HG03521 (cell line): ENCODE results near the gene CRACR2B.
A peak's percentile ranks its signal among the peaks of the same experiment; 100 is the strongest.

Experiments used
- ATAC-seq: cut with Tn5 transposase; IDR thresholded peaks from one replicate; pipeline ENCODE4 v1.9.1; 2021; ENCODE audit warnings: mild to moderate bottlenecking, moderate library complexity; ENCODE audit not compliant: unreplicated experiment

The CRACR2B gene

DNA sequence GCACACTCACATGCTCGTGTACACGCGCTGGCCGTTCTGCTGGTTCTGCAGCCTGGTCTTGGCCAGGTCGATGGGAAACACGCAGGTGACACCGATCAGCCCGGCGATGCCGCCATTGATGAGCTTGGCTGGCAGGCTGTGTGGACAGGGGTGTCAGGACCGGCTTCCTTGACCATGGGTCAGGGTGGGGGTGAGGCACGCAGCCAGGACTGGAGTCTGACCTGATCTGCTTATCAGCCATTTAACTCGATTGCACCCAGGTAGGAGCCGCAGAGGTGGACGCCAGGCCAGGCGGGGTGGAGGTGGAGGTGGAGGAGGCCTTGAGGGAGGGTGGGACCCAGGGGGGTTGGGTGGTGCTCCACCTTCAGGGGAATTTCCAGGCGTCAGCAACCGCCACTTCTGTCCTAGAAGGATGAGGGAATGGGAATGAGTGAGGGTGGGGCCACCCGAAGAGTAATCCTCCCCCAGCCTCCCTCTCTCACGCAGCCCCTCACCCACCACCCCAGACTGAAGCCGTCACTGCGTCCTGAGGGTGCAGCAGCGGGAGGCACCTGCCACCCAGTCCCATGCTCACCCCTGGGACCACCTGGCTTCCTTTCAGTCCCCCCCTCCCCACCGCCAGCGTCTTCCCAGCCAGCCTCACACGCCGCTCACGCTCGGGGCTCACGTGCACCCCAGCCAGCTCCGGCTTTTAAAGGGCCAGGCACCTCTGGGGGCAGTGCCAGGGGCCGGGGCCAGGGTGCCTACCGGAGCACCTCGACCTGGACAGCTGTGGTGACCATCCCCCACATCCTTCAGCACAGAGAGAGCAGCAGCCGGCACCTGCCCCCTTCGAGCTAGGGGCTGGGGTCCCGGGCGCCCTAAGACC, 32.7 kb upstream of the CRACR2B start:
- ATAC-seq, result no peak

DNA sequence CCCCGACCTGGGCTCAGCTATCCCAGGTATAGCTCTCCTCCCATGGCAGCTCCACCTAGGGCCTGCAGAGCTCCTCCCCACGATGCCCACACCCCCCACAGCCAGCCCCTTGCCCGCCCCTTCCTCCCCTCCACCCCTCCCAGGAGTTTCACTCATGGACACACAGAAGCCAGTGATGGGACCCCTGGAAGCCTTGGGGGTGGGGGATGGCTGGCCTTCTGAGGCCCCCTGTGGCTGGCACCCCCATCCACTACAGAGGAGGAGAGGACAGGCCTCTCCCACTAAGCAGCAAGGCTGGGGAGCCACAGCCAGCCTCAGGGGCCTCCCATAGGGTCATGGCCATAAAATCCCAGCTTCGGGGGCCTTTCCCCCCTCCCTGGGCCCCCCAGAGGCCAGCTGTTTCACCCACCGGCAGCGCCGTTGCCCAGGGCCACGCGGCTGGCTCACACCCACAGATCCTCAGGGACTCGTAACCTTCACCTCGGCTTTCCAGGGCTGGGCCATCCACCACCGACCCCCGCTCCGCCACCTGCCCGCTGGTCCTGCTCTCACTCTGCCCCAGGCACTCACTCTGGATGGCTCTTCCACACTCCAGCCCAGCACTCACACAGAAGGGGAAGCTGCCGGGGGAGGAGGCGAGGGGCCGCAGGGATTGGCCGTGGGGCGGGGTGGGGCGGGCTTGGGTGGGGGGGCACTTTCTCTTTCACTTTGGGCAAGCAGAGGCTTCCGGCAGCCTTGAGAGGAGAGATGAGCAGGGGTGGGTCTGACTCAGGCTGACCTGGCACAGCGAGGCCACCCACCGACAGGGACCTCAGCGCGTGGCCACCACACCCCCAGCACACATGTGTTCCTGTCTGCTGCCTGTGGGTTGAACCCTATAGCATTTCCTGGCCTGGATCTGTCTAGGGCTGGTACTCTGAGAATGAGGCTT, 31.8 kb upstream of the CRACR2B start:
- ATAC-seq, result no peak

DNA sequence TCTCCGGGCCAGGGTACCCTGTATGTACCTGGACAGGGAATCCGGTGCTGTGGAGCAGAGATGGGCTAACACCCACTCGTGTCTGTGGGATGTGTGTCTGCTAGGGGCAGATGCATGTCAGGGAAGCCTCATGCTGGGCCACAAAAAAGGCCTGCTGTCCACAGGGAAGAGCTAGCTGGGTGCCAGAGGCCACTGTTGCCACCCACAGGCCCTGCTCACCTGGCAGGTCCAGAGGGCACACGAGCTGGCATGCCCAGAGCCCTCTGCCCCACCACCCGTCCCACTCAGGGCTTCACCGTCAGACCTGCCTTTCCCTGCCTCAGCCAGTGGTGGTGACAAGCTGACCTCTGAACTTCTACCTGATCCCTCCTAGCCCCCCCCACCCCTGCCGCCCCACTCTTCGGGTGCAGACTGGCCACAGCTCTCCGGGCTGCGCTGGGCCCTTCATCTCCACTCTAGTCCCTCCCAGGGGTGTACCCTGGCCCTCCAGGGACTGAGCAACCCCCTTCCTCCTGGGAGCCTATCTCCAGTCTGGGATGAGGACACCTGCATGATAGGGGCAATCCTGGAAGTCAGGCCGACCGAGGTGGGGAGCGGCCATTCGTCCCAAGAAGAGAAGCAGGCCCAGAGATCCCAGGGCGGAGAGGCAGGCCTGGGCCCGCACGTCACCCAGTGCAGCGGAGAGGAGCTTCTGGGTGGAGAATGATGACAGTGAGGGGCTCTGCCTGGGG, 31.0 kb upstream of the CRACR2B start:
- no peak for ATAC-seq

DNA sequence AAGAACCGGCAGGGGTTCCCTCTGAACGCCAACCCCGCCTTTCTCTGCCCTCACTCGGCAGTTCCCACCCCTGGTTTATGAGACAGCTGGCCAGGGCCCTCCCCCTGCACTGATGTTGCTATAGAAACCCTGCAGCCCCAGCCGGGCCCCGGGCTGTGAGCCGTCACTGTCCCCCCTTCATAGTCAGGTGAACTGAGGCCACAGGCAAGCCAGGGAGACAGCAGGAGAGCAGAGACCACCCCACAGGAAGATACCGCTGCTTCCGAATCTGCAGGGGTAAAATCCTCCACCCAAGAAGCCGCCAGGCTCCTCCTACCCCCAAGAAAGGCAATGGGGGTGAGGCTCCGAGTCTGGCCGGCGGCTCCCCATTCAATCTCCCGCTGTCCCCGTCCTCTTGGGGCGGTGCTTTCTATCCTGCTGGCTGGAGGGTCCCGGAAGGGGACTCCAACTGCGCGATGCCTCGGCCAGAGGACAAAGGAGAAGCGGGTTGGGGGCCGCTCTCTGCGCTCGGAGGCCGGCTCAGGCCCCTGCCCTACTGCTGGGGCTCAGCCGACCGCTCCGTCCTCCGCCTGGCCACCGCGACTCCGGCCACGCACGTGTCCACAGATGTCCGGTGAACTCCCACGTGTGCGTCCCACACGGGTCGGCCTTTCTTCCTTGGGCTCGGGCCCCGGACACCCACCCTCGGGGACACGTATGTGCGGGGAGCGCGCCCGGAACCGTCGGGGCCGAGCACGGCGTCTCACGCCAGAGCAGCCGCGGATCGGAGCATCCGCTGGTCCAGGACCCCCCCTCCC, 30.2 kb upstream of the CRACR2B start:
- peak; percentile 31 for ATAC-seq

DNA sequence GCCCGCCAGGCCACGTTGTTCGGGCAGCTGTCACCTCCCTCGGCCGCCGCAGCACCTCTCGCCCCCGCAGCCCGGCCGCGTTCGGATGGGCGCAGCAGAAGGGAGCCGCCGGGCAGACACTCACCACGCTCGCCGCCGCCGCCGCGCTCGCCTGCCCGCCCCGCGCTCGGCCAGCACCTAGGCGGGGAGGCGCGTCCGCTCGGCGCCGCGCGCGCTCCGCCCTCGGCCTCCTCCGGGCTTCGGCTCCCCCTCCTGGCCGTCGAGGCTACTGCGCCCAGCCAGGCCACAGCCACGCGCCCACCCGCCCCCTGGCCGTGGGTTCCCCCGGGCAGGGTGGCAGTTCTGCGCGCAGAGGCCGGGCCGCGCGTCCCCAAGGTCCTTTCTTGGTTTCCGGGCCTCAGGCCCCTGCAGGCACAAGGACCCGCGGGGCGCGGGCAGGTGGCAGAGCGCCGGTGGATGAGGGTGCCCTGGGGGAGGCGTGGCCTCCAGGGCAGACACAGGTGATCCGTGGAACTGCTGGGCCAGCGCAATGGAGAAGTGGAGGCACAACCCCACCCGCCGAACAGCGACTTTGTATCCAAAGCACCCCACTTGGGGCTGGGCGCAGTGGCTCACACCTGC, 29.5 kb upstream of the CRACR2B start, which contains the start of gene SLC25A22:
Gene SLC25A22, minus strand, starts transcription at position 189 of the 621 bp plus-strand sequence. CDS start 3,275 bp downstream, outside the sequence.
- peak; percentile 61 for ATAC-seq

DNA sequence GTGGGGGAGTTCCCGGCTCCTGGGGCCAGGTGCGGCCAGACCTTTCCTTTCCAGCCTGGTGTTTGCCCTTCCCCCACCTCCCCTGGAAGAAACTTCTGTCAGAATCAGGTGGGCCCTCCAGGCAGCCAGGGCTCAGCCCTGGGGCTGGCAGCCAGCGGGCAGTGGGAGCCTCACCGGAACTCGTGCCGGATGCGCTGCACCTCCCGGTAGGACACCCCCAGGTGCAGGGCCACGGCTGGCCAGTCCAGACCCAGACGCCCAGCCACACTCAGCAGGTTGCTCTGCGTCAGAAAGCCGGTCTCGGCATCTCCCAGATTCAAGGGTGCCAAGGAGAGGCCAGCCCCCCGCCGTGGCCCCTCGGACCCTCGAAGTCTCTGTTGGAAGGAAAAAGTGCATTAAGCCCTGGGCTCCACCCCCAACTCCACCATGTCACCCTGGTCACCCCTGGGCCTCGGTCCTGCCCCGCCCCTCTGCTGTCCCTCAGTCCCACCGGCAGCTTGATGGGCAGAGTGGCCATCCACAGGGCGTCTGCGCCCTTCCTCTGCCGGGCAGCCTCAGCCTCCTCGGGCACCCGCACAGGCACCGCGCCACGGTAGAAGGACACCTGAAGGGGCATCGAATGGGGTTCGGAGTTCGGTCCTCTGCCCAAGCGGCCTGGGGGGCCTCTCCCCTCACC, 27.9 kb upstream of the CRACR2B start:
- no peak for ATAC-seq

DNA sequence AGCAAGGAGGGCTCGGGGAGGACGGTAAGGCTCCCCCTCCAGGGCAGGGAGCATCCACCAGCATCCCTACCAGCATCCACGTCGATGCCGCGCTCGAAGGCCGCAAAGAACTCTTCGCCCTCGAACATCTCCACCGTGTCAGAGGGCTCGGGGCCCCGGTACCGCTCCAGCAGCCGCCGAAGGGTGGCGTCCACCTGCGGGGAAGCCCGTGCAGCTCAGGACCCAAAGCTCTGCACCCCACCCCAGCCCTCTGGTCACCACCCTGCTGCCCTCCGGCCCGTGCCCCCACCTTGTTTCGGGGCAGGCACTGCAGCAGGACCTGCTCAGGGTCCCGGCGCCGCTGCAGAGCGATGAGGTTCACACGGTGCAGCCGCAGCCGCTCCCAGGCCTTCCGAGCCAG, 27.2 kb upstream of the CRACR2B start:
- ATAC-seq, result no peak

DNA sequence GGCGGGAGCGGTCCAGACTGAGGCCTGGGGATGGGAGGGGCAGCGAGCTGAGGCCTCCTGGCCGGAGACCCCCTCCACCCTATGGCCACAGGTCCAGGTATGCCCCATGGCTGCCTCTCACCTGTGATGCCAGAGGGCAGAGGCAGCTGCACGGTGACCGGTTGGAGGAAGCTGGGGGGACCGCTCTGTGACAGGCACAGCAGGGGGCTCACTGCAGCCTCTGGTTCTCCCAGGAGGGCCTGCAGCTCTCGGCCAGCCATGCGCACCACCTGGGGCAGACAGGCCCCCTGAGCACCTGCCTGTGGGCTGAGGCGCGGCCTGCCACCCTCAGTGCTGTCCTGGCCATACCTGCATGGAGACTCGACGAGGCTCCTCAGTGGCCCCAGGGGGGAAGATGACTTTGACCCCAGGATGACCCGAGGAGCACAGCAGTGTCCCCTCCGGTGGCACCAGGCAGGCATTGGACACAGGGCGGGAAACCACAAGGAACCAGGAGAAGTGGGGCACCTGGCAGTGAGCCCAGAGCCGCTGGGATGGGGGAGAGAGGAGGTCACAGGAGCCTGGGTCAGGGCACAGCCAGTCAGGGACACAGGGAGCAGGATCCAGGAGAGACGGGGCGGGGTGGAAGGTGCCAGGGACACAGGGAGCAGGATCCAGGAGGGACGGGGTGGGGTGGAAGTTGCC, 26.5 kb upstream of the CRACR2B start:
- no peak for ATAC-seq

DNA sequence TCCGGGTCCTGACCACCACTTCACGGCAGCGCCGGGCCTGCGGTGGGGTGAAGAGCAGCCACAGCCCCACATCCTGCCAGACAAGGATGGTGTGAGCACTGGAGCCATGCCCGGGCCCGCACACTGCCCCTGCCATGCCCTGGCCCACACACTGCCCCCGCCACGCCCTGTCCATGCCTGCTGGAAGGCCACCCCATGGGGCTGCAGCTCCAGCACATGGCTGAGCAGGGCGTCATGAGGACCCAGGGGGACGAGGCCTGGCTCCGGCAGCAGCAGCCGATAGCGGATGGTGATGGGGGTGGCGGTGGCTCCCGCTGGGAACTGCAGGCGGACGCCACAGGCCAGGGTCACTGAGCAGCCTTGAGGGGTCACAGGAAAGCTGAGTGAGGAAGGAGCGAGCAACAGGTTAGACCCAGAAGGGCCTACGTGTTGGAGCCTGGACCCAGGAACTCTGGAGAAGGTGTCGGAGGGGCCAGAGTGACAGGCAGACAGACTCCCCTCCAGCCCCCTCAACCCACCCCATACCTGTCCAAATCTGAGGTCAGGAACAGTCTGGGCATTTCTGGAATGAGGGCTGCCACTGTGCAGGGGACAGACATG, 25.6 kb upstream of the CRACR2B start:
- ATAC-seq, result no peak

DNA sequence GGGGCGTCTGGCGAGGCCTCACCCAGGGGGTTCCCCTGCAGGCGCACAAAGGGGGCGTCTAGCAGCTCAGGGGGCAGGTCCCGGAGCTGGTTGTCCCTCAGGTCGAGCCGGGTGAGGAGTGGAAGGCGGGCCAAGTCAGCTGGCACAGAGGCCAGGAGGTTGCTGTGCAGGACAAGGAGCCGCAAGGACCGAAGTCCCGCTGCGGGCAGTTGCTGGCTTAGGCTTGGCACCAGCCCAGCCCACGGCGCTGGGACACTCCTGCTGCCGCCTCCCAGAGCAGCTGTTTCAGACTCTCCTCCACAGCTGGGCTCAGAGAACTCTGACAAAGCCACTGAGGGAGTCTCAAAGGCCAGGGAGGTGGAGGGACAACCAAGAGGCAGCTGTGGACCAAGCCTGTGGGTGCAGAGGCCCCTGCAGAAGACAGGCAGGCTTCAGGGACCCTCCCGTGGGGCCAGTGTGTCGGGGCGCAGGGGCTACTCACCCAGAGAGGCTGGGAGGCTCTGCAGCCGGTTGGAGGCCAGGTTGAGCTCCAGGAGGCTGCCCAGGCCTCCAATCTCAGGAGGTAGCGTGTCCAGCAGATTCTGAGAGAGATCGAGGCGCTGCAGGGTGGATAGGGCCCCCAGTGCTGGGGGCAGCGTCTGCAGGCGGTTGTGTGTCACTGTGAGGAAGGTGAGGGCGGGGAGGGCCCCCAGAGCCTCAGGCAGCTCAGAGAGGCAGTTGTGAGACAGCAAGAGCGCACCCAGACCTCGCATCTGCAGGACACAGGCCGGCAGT, 24.8 kb upstream of the CRACR2B start:
- ATAC-seq, result no peak

DNA sequence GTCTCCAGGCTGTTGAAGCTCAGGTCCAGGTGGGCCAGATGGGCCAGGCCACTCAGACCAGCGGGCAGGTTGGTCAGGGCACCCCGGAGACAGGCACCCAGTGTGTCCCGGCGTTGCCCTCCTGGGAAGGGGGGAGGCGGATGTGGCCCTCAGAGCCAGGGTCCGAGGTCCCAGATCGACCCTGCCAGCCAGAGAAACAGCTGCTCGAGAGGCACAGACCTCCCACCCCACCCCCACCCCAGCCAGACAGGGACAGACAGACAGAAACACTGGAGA, 24.3 kb upstream of the CRACR2B start:
- ATAC-seq, result no peak

DNA sequence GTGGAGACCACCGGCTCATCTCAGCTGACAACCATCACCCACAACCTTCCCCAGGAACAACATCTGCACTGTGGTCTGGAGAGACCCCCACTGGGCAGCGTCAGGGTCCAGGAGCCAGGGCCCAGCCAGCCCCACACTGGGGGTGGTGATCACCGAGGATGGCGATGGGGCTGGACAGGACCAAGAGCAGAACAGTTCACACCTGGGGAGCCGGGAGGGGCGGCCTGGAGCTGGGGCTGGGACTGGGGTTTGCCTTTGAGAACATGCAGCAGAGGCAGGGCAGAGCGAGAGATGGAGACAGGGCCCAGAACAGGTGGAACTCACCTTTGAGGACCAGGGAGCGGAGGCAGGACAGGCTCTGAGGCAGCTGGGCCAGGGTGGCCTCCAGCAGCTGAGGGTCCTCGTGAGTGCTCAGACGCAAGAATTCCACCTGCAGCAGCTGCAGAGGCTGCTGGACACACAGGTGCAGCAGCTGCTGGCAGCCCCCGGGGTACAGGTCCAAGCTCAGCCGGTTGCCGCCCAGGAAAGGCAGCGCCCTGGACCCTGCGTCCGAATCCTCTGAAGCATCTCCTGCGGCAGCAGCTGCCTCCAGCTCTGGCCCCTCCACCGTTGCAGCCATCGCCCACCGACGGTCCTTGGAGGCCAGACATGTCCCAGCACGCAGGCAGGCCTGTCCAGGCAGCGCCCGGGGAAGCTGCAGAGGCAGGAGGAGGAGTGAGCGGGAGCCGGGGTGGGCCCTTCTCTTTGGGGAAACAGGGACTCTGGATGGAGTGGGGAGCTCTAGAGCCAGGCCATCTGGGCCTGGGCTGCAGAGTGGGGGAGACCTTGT, 23.7 kb upstream of the CRACR2B start:
- no peak for ATAC-seq

DNA sequence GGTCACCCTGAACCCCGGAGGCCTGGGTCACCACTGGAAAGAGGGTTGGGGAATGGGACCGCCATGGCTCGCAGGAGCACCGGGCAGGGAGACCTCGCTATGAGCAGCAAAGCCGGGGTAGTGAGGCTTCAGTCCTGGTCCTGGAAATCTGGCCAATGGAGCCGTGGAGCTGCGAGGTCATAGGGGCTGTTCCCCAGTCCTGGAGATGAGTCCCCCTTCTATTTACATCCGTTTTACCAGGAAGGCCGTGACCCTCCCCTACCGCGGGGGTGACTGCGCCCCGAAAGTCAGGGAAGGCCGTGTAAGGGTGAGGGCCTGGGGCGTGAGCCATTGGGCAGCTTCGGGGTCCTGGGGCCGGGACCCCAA, 23.1 kb upstream of the CRACR2B start:
- ATAC-seq, result no peak

DNA sequence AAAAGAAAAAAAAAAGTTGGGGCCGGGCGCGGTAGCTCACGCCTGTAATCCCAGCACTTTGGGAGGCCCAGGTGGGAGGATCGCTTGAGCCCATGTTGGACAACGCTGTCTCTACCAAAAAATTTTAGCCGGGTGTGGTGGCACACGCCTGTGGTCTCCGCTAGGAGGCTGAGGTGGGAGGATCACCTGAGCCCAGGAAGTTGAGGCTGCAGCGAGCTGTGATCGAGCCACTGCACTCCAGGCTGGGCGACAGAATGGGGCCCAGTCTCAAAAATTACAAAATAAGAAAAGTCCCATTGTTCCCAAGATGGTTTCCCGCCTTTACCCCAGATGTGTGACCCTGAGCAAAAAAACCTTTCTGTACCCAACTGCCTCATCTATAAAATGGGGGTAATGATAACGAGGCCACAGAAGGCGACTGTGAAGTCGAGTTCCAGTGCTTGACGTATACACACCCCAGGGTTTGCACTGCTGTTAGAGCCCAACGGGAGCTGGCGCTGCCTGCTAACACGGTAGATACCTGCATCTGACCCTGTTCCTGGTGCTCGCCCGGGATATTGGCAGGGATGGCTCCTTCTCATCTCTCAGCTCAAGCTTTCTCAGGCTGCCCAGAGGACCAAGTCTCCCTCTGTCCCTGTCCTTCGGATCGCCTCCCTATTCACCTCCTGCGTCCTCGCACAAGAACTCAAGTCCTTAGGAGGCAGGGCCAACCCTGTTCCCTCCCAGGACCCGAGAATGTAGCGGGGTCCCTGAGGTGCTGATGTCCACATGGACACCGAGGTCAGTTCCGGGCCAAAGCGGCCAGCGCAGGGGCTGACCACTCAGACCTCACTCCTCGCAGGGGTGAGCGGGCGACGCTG, 19.1 kb upstream of the CRACR2B start:
- ATAC-seq, result no peak

DNA sequence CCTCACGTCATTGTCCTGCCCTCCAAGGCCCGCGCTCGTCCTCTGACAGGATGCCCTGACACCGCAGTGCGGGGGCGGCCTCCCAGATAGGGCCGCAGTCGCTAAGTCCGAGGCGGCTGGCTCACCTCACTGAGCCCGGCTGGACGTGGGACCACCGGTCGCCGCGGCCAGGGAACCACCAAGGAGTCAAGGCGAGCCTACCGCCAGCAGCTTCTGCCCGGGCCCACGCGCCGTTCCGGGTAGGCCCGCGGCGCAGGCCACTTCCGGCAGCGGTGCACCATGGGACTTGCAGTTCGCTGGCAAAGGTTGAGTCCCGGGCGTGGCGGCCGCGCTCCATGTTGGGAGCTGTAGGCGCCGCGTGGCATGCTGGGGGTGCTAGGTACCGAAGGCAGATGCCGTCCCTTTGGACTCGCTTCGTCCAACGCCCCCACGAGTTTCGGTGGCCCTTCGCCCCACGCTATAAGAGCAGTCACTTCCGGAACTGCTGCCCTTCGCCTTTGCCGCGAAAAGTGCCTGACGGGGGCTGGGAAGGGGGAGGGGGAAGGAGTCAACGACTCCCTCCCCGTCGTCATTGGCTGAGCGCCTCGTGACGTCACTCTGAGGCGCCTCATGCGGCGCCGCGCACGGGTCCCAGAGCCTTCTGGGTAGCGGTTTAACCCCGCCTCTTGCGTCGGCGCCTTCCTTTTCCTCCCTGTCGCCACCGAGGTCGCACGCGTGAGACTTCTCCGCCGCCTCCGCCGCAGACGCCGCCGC, 18.3 kb upstream of the CRACR2B start, which contains the start of gene RPLP2:
Gene RPLP2, plus strand, starts transcription at position 681 of the 753 bp plus-strand sequence. CDS start 268 bp downstream, outside the sequence.
- peak; percentile 66 for ATAC-seq
